Testis (tissue), 2 donors: Measurements from ENCODE around the gene SATB2.

ENCODE experiments used
- CTCF ChIP-seq, 3 experiments: fragments of 450-650 bp in 2 of 3; fragments of 200-600 bp in 1 of 3; sonication (generic) in 1 of 3; IDR thresholded peaks; one replicate each; pipeline ENCODE4 v1.5.1; 2016 to 2019; ENCODE audit warnings: antibody characterized with exemption in 3 of 3, mild to moderate bottlenecking in 2 of 3, moderate library complexity in 1 of 3
- POLR2A ChIP-seq: fragments of 450-650 bp; IDR thresholded peaks from one replicate; pipeline ENCODE4 v1.6.1; 2017; ENCODE audit warnings: antibody characterized with exemption, mild to moderate bottlenecking, moderate library complexity

- no peak for TF ChIP-seq POLR2A
- no peak for TF ChIP-seq CTCF (IDR thresholded peaks at IDR 0.05)
Measured at GRCh38 chr2:199395311-199395710, 62.4 kb downstream of the SATB2 start.
